HEK293 (cell line): ENCODE results near the gene RUFY1.
A peak's percentile ranks its signal among the peaks of the same experiment; 100 is the strongest.

Source experiments
- CTCF ChIA-PET: fragments of 350-600 bp; formaldehyde crosslinking; extraction: SDS; loops from one replicate; lab custom pipeline; 2021; ENCODE audit warnings: antibody characterized with exemption; lab: Yijun Ruan, JAX
- POLR2A ChIA-PET: fragments of 300-600 bp; formaldehyde crosslinking; extraction: SDS; loops from one replicate; lab custom pipeline; 2020; ENCODE audit warnings: antibody characterized with exemption, inconsistent platforms; lab: Yijun Ruan, JAX
- H3K27ac ChIP-seq: fragments of 200-500 bp; sonication (Bioruptor generic); 2 replicates; pipeline ENCODE4 v1.5.1; 2014; ENCODE audit warnings: low read depth, low read length, control low read depth, inconsistent platforms; ENCODE audit errors: extremely low read depth
- H3K36me3 ChIP-seq, 2 experiments: fragments of 200-500 bp in 1 of 2; sonication (Bioruptor generic) in 1 of 2; 1 replicate in 1 of 2; 2 replicates in 1 of 2; pipeline ENCODE4 v1.5.1; 2014 to 2017; ENCODE audit warnings: inconsistent platforms in 2 of 2, low read length in 2 of 2; ENCODE audit not compliant: control insufficient read depth in 2 of 2, insufficient read depth in 1 of 2
- H3K4me1 ChIP-seq: fragments of 200-500 bp; sonication (Bioruptor generic); 2 replicates; pipeline ENCODE4 v1.5.1; 2014; ENCODE audit warnings: mild to moderate bottlenecking, low read length, inconsistent platforms; ENCODE audit not compliant: control insufficient read depth, insufficient read depth
- H3K4me3 ChIP-seq: 2 replicates; pipeline ENCODE4 v1.5.1; 2011; ENCODE audit warnings: low read depth, mild to moderate bottlenecking, control low read depth, low read length, moderate library complexity
- H3K9me3 ChIP-seq: fragments of 200-500 bp; sonication (Bioruptor generic); 2 replicates; pipeline ENCODE4 v1.5.1; 2014; ENCODE audit warnings: low read depth, low read length, inconsistent platforms; ENCODE audit not compliant: control insufficient read depth, insufficient read depth
- BCL11A ChIP-seq: fragments of 450-650 bp; formaldehyde crosslinking; IDR thresholded peaks from 2 replicates; pipeline ENCODE4 v1.5.1; 2016; ENCODE audit warnings: low read depth, missing biosample characterization, missing genetic modification characterization
- OSR2 ChIP-seq: fragments of 450-650 bp; formaldehyde crosslinking; IDR thresholded peaks from 2 replicates; pipeline ENCODE4 v1.5.1; 2016; ENCODE audit warnings: missing biosample characterization, missing genetic modification characterization
- PATZ1 ChIP-seq: fragments of 450-650 bp; formaldehyde crosslinking; IDR thresholded peaks from 2 replicates; pipeline ENCODE4 v1.5.1; 2016; ENCODE audit warnings: missing biosample characterization, missing genetic modification characterization
- REPIN1 ChIP-seq: fragments of 450-650 bp; formaldehyde crosslinking; IDR thresholded peaks from 2 replicates; pipeline ENCODE4 v1.5.1; 2017; ENCODE audit warnings: missing biosample characterization, missing genetic modification characterization, low read depth
- SCRT2 ChIP-seq: fragments of 450-650 bp; formaldehyde crosslinking; IDR thresholded peaks from 2 replicates; pipeline ENCODE4 v1.5.1; 2016; ENCODE audit warnings: missing biosample characterization, missing genetic modification characterization
- TCF7L2 ChIP-seq: IDR thresholded peaks from 2 replicates; pipeline ENCODE4 v1.6.1; 2011; ENCODE audit warnings: low read depth, mild to moderate bottlenecking, inconsistent platforms, low read length, moderate library complexity, borderline replicate concordance
- YY2 ChIP-seq: fragments of 450-650 bp; formaldehyde crosslinking; IDR thresholded peaks from 2 replicates; pipeline ENCODE4 v1.5.1; 2016; ENCODE audit warnings: missing biosample characterization, missing genetic modification characterization
- ZBTB49 ChIP-seq: fragments of 450-650 bp; formaldehyde crosslinking; IDR thresholded peaks from 2 replicates; pipeline ENCODE4 v1.5.1; 2016; ENCODE audit warnings: missing biosample characterization, missing genetic modification characterization, low read depth
- ZBTB6 ChIP-seq: fragments of 450-650 bp; formaldehyde crosslinking; IDR thresholded peaks from 2 replicates; pipeline ENCODE4 v1.5.1; 2017; ENCODE audit warnings: missing biosample characterization, missing genetic modification characterization
- ZFHX2 ChIP-seq: fragments of 450-650 bp; formaldehyde crosslinking; conservative IDR thresholded peaks from 2 replicates; pipeline ENCODE4 v1.5.1; 2016; ENCODE audit warnings: missing biosample characterization, missing genetic modification characterization
- ZNF10 ChIP-seq: fragments of 450-650 bp; formaldehyde crosslinking; IDR thresholded peaks from 2 replicates; pipeline ENCODE4 v1.5.1; 2017; ENCODE audit warnings: missing biosample characterization, missing genetic modification characterization
- ZNF155 ChIP-seq: fragments of 450-650 bp; formaldehyde crosslinking; IDR thresholded peaks from 2 replicates; pipeline ENCODE4 v1.5.1; 2016; ENCODE audit warnings: missing biosample characterization, missing genetic modification characterization
- ZNF175 ChIP-seq: fragments of 450-650 bp; formaldehyde crosslinking; IDR thresholded peaks from 2 replicates; pipeline ENCODE4 v1.5.1; 2016; ENCODE audit warnings: missing biosample characterization, missing genetic modification characterization
- ZNF18 ChIP-seq: fragments of 450-650 bp; formaldehyde crosslinking; IDR thresholded peaks from 2 replicates; pipeline ENCODE4 v1.5.1; 2016; ENCODE audit warnings: missing biosample characterization, missing genetic modification characterization
- ZNF19 ChIP-seq: fragments of 450-650 bp; formaldehyde crosslinking; IDR thresholded peaks from 2 replicates; pipeline ENCODE4; 2016; ENCODE audit warnings: missing biosample characterization, missing genetic modification characterization, low read depth
- ZNF221 ChIP-seq: fragments of 450-650 bp; formaldehyde crosslinking; IDR thresholded peaks from 2 replicates; pipeline ENCODE4 v1.5.1; 2017; ENCODE audit warnings: missing biosample characterization, missing genetic modification characterization, borderline replicate concordance
- ZNF248 ChIP-seq: fragments of 450-650 bp; formaldehyde crosslinking; IDR thresholded peaks from 2 replicates; pipeline ENCODE4 v1.5.1; 2017; ENCODE audit warnings: missing biosample characterization, missing genetic modification characterization
- ZNF280C ChIP-seq: fragments of 450-650 bp; formaldehyde crosslinking; IDR thresholded peaks from 2 replicates; pipeline ENCODE4 v1.5.1; 2016; ENCODE audit warnings: missing biosample characterization, missing genetic modification characterization
- ZNF366 ChIP-seq: fragments of 450-650 bp; formaldehyde crosslinking; conservative IDR thresholded peaks from 2 replicates; pipeline ENCODE4 v1.5.1; 2016; ENCODE audit warnings: missing biosample characterization, missing genetic modification characterization
- ZNF423 ChIP-seq: fragments of 450-650 bp; formaldehyde crosslinking; IDR thresholded peaks from 2 replicates; pipeline ENCODE4 v1.5.1; 2016; ENCODE audit warnings: missing biosample characterization, missing genetic modification characterization
- ZNF549 ChIP-seq: fragments of 450-650 bp; IDR thresholded peaks from 2 replicates; pipeline ENCODE4 v1.5.1; 2018; ENCODE audit warnings: missing biosample characterization, missing genetic modification characterization, mild to moderate bottlenecking, inconsistent platforms, moderate library complexity
- ZNF664 ChIP-seq: fragments of 450-650 bp; formaldehyde crosslinking; IDR thresholded peaks from 2 replicates; pipeline ENCODE4 v1.5.1; 2016; ENCODE audit warnings: missing biosample characterization, missing genetic modification characterization

Gene RUFY1

GRCh38 chr5:179606910-179607159, 56.5 kb downstream of the RUFY1 start:
- Histone ChIP-seq H3K36me3 (peaks cover 6 to 84% of the 10 kb centered on the region in 2 experiments), H3K27ac (0 out of 2 replicates have a peak overlapping the region, but pooled peaks have one; percentile 31), H3K9me3 (no peaks in the 10 kb centered on the region), H3K4me1 (no peaks in the 10 kb centered on the region), H3K4me3 (no peak overlapping the region)
- no peak for TF ChIP-seq ZNF19 (tag by site-specific recombination)
- no peak for TF ChIP-seq ZNF10
- no peak for TF ChIP-seq ZNF155
- no peak for TF ChIP-seq ZNF18 (tag by site-specific recombination)
- no peak for TF ChIP-seq BCL11A (tag by site-specific recombination)
- no peak for TF ChIP-seq YY2
- no peak for TF ChIP-seq ZNF248 (tag by site-specific recombination)
- TF ChIP-seq ZNF175 (tag by site-specific recombination): no peak
- no peak for TF ChIP-seq TCF7L2
- no peak for TF ChIP-seq ZBTB49
- no peak for TF ChIP-seq REPIN1 (tag by site-specific recombination)
- ChIA-PET POLR2A (interaction anchor here (1.0 to 4.6 kb wide), 2 partner anchors 9 to 17 kb away, joined by 3 to 31 read pairs; partner anchors contain the start of gene HNRNPH1), CTCF (no interaction called here)

GRCh38 chr5:179607160-179607931, 57.0 kb downstream of the RUFY1 start:
- Histone ChIP-seq H3K4me3 (no peak overlapping the region), H3K4me1 (no peaks in the 10 kb centered on the region), H3K36me3 (peaks cover 11 to 82% of the 10 kb centered on the region in 2 experiments), H3K9me3 (no peaks in the 10 kb centered on the region), H3K27ac (peak overlapping the region; percentile 31; the same call in 1 of the 2 replicates)
- TF ChIP-seq SCRT2 (tag by site-specific recombination) (peak; percentile 56; the same call in 1 of the 2 replicates), ZNF280C (tag by site-specific recombination) (no peak), ZBTB6 (tag by site-specific recombination) (peak; percentile 61; the same call in 1 of the 2 replicates), OSR2 (no peak), ZNF549 (no peak), ZNF221 (tag by site-specific recombination) (no peak), PATZ1 (tag by site-specific recombination) (no peak), ZNF664 (tag by site-specific recombination) (no peak), ZFHX2 (tag by site-specific recombination) (peak; percentile 29; the same call in 1 of the 2 replicates), ZNF366 (tag by site-specific recombination) (no peak), ZNF423 (no peak)
- ChIA-PET CTCF (interaction anchor here (0.8 kb wide), 1 partner anchor 15 kb away, joined by 4 read pairs; no protein-coding TSS in a partner anchor), POLR2A (interaction anchor here (1.0 to 4.6 kb wide), 5 partner anchors 9 to 57 kb away, joined by 3 to 31 read pairs (median 4); partner anchors contain the start of genes HNRNPH1 and RUFY1)
